GM18502 (cell line): ENCODE measurements around the gene ASNSD1.

Source experiments
- ATAC-seq: cut with Tn5 transposase; IDR thresholded peaks from one replicate; pipeline ENCODE4 v1.9.1; 2021; ENCODE audit warnings: mild to moderate bottlenecking; ENCODE audit not compliant: unreplicated experiment, poor library complexity

Gene ASNSD1

DNA sequence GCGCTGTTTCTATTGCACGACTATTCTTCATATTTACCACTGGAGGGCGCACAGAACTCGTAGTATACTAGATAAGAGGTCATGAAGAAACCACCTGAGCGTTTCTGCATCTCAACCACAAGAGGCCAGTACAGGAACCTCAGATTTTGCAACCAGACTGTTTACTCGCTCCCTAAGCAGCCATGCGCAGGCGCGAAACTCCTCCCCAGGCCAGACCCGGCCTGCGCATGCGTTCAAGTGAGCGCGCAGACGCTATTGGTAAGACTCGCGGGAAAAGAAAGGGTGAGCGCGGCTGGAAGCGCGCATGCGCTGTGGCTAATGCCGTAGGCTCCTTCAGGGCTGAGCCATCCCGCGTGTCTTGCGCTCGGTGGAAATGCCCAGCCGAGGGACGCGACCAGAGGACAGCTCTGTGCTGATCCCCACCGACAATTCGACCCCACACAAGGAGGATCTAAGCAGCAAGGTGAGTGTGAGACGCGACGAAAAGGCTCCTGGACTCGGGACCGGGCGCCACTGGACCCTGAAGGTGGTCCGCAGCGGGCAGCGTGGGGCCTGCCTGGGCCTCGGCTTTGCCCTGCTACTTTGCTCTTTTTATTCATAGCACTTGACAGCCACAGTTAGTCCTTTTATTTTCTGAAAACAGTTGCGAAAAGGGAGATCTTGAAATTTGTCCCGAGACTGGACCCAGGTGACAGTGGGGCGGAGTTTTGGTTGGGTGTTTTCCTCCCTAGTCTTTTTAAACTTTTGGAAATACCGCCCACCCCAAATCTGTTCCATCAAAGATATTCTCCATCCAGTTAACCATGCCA, at the start of gene ASNSD1:
TSS of gene ASNSD1 (plus strand) at position 312 of the 809 bp plus-strand sequence. CDS start 4,674 bp downstream, outside the sequence.
- peak; percentile 91 for ATAC-seq

DNA sequence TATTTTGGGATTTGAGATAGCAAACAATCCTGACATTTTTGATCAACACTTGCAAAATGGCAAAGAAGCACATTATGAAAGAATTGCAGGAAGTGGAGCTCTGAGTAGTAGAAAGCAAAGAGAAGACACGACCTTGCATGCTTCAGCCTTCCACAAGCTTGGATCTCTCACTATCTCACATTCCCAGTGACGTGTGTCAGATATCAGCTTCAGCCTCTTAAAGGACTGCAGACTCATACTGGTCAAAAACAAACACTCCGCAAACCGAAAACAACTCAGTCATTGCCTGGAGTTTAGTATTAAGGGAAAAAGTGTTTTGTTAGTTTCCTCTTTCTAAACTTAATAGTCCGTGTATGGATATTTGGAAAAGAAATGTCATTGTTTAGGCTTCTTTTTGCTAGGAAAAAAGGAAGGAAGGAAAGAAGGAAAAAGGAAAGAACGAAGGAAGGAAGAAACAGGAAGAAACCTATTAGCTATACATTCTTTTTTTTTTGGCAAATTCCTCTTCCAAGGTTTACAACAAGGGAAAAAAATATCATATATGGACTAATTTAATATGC, 48.1 kb upstream of the ASNSD1 start:
- no peak for ATAC-seq

GRCh38 chr2:189613650-189614420, 47.4 kb upstream of the ASNSD1 start:
- ATAC-seq: no peak

DNA sequence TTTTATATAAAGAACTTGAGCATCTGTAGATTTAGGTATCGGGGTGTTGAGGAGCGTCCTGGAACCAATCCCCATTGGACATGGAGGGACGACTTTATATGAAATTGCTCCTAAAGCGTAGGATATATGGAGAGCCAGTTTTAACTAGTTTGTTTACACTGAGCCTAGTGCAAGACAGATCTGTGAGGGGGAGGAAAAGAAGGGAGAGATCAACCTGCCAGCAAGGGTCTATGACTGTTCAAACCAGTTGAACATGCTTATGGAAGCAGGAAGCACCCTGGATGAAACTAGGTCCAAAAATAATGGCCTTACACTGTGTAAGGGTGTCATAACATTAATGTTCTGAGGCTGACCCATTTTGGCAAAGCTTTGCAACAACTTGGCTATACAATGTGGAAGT, 46.7 kb upstream of the ASNSD1 start:
- ATAC-seq: no peak

DNA sequence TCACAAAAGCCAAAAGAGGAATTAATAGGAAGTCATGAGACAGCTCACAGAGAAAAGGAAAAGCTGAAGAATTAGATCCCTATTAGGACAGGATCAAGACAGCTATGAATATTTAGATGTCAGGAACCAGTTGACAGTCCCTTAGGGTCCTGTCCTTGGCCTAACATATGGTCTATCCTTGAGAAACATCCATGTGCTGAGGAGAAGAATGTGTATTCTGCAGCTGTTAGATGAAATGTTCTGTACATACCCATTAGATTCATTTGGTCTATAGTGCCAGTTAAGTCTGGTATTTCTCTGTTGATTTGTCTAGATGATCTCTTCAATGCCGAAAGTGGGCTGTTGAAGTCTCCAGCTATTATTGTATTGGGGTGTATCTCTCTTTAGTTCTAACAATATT, 43.1 kb upstream of the ASNSD1 start:
- no peak for ATAC-seq

DNA sequence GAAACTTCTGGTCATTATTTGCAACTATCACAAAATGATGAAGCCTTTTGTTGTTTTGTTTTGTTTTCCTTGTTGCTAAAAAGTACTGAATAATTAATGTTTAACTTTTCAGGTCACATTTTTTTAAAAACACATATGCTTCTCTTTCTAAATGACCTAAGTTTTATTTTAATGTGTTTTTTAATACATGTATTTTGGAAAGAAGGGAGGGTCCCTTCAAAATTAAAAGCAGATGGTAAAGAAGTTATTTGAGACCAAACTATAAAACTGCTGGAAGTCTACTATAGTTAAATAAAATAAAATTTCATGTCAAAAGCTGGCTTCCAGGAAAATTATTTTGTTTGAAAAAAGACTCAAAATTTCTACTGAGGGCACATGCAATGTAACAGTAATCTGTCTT, 39.5 kb upstream of the ASNSD1 start:
- ATAC-seq: no peak

DNA sequence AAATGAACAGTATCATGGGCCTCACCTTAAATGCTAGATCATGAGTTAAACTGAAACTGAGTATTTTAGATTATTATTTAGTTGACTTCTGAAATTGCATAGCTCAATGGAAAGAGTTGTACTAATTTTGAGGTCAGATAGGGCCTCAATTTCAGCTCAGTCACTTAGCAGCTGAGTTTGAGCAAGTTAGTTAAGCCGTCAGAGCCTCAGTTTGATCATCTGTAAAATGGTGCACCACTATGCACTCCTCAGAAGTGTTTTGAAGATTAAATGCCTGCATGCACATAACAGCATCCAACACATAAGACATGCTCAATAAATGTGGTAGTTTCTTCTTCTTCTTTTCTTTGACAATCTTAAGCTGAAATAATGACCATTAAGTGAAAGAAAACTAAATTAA, 38.2 kb upstream of the ASNSD1 start:
- ATAC-seq: no peak

GRCh38 chr2:189624648-189625355, 36.5 kb upstream of the ASNSD1 start:
- ATAC-seq: no peak

GRCh38 chr2:189625636-189626035, 35.6 kb upstream of the ASNSD1 start:
- no peak for ATAC-seq

DNA sequence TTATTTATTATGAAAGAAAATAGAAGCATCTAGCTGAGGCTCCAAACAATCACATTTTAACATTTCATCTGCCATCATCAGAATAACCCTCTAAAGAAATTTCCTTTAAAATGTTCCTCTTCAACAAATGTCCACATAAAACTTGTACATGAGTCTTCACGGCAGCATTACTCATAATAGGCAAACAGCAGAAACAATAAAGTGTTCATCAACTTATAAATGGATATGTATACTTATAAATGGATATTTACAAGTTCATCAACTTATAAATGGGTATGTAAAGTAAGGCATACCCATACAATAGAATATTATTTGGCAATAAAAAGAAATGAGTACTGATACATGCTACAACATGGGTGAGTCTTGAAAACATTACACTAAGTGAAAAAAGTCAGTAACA, 33.5 kb upstream of the ASNSD1 start:
- no peak for ATAC-seq

DNA sequence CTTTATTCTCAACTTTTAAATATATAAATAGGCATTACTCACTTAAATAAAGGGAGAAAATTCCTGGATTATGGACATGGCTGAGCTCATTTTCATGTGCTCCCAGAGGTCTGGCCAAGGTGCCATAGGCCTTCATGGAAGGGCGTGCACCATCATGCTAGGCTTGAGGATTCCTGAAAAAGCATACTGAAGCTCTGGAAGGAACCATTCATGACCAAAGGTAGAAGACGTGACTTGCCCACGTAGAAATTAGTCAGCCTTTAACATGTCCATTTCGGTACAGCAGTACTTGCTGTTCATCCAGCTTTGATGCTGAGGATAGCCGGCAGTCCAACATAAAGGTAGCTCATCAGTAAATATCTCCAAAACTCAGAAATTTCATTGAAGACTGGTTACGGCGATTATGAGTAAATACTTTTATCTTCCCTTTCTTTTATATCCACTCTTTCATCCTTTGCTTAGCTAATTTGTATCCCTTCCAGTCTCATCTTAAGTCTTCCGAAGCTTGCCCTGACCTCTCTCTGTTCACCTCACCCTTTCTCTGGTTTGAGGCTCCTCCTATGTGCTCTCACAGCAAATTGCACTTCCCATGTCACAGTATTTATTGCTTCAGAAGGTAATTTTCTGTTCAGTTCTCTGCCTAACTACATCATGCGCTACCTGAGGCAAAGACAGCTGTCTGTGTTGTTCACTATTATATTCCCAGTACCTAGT, 32.3 kb upstream of the ASNSD1 start:
- ATAC-seq: no peak

GRCh38 chr2:189629531-189630453, 31.5 kb upstream of the ASNSD1 start:
- ATAC-seq: no peak

GRCh38 chr2:189631849-189632248, 29.4 kb upstream of the ASNSD1 start:
- ATAC-seq: no peak

GRCh38 chr2:189633392-189633811, 27.9 kb upstream of the ASNSD1 start:
- ATAC-seq: no peak

GRCh38 chr2:189635353-189635752, 25.9 kb upstream of the ASNSD1 start:
- no peak for ATAC-seq

DNA sequence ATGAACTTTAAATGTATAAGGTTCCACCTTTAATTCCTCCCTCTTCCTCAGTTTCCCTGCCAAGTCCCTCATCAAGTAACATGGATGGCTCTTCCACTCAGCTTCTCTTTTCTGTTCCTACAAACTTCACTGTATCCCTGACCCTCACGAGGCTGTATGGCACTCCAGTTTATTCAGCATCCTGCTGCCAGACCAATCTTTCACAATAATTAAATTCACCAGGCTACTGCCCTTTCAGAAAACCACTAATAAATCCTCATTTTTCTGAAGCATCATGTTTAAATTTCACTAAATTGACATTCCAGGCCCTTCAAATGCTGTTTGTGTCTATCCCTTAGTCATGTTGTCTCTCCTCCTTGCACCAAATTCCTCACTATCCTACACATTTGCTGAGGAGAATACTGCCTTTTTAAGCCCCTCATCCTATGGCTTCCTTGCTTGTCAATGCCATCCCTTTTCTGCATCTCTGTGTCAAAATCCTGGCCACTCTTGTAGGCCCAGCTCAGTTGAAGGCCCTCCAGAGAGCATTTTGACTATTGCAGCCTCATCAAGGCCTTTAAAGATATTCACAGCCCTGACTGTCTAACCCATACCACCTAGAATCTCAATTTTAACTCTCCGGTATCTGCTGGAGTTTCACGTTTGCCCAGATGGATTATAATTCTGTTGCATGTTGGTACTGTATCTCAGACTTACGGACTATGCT, 22.8 kb upstream of the ASNSD1 start:
- ATAC-seq: no peak

DNA sequence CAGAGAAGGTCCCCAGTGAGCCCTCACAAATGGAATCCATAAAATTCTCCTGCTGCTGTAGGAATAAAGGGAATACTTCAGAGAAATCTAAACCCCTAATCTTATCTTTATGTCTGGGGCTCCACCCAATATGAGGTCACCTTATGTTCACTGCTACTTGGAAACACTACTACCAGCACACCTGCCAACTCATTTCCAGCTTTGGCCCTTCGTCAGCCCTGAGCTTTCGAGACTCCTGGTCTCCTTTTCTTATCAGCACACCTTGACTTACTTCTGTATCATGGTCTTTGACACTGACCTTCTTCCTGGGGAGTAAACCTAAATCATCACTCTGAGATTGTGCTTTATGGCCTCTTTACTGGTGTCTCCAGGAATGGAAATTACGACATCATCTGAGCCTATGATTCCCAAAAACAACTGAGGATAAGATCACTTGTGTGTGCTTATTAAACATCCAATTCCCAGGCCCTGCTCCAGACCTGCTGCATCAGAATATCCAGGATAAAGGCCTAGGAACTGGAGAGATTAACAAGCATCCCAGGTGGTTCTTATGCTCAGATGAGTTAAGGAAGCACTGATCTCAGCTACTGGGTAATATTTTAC, 22.2 kb upstream of the ASNSD1 start:
- ATAC-seq: no peak

- ATAC-seq: no peak
Observed at GRCh38 chr2:189641002-189641401, 20.3 kb upstream of the ASNSD1 start.
